ENCODE measurements around the gene KLRD1.

DNA sequence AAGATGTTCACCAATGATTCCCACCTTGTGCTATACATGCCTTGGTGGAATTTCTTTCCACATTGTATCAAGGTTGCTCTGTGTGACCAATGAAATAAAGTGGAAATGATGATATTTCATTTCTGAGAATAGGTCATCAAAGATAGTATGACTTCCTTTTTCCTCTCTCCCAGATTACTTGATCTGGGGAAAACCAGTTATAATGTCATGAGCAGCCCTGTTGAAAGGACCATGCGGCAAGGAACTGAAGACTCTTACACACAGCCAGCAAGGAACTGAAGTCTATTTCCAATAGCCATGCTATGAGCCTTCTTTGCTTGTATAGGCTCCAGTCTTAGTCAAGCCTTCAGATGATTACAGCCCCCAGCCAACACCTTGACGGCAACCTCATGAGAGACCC, 11.7 kb downstream of the KLRD1 start:
- TF ChIP-seq POLR2A (IDR thresholded peaks at IDR 0.05) (no peak), POLR2AphosphoS5 (IDR thresholded peaks at IDR 0.05) (no peak)
